K562 (cell line): Measurements from ENCODE around the gene CSRNP3. TPM values are rescaled to one million over a fixed set of nuclear protein-coding genes. Genes with fewer than 3 reads are reported as not detected.

Source experiments
- ATAC-seq: fragments of 200-7000 bp; cut with Tn5 transposase; 3 replicates; pipeline ENCODE4 v1.9.1; 2020; ENCODE audit warnings: moderate library complexity
- BruUV-seq: library from RNA; stranded (reverse); fragments of 400-500 nt; replicated peaks from 2 replicates; lab custom pipeline; 2021; lab: Mats Ljungman, UMichigan
- CTCF ChIA-PET: fragments of 300-600 bp; formaldehyde crosslinking; extraction: SDS; loops from one replicate; lab custom pipeline; 2021; ENCODE audit warnings: low intra/inter-chr PET ratio; lab: Yijun Ruan, JAX
- POLR2A ChIA-PET: fragments of 300-600, 350-650 bp; sonication (Branson Sonifier 250); formaldehyde crosslinking; extraction: SDS; loops from one replicate; lab custom pipeline; 2021; ENCODE audit warnings: antibody characterized with exemption, inconsistent platforms; lab: Yijun Ruan, JAX
- DNase-seq, 4 experiments: peaks; one replicate each; pipeline versions ENCODE4 v3.0.0 to v3.0.0-alpha.2; 2011 to 2018; ENCODE audit warnings: low spot score in 3 of 4, mixed read lengths in 3 of 4; ENCODE audit errors: extremely low read depth in 1 of 4
- FAIRE-seq: peaks from 2 replicates; lab custom pipeline; 2011; peaks lifted over from hg19 to GRCh38; lab: Jason Lieb, UNC
- H2AFZ ChIP-seq: 2 replicates; pipeline ENCODE4 v1.6.0; 2011; ENCODE audit warnings: low read depth, low read length, control low read depth, inconsistent platforms
- H3K27ac ChIP-seq: fragments of 200-600 bp; 3 replicates; pipeline ENCODE4 v1.8.0; 2011; ENCODE audit warnings: low read depth, mild to moderate bottlenecking, control low read depth, inconsistent platforms, low read length, moderate library complexity, mixed read lengths; ENCODE audit errors: extremely low read depth
- H3K27me3 ChIP-seq, 2 experiments: fragments of 300-600 bp in 1 of 2; 2 replicates in 1 of 2; 3 replicates in 1 of 2; pipeline versions ENCODE4 v1.6.0 to v1.8.0; 2011; ENCODE audit warnings: inconsistent platforms in 2 of 2, low read length in 2 of 2, mild to moderate bottlenecking in 1 of 2, mixed read lengths in 1 of 2, moderate library complexity in 1 of 2; ENCODE audit not compliant: control insufficient read depth in 2 of 2, insufficient read depth in 2 of 2
- H3K36me3 ChIP-seq: fragments of 300-600 bp; 3 replicates; pipeline ENCODE4 v1.8.0; 2011; ENCODE audit warnings: mild to moderate bottlenecking, low read length, inconsistent platforms; ENCODE audit not compliant: control insufficient read depth, insufficient read depth
- H3K4me1 ChIP-seq, 2 experiments: fragments of 200-600 bp in 1 of 2; replicated peaks in 1 of 2; 2 replicates in 1 of 2; 3 replicates in 1 of 2; pipeline versions ENCODE4 v1.5.1 to v1.8.0; 2011; ENCODE audit warnings: inconsistent platforms in 2 of 2, low read length in 2 of 2, mild to moderate bottlenecking in 1 of 2, mixed read lengths in 1 of 2, moderate library complexity in 1 of 2; ENCODE audit not compliant: control insufficient read depth in 2 of 2, insufficient read depth in 2 of 2
- H3K4me2 ChIP-seq: 2 replicates; pipeline ENCODE4 v1.6.1; 2011; ENCODE audit warnings: low read length, control low read depth, inconsistent platforms, mixed read lengths; ENCODE audit not compliant: insufficient read depth
- H3K4me3 ChIP-seq: fragments of 200-600 bp; sonication (generic), shearing (Covaris generic); 2 replicates; pipeline ENCODE4 v1.5.1; 2016; ENCODE audit warnings: control low read depth, inconsistent platforms
- H3K79me2 ChIP-seq: fragments of 200-600 bp; 3 replicates; pipeline ENCODE4 v1.8.0; 2011; ENCODE audit warnings: low read length, inconsistent platforms; ENCODE audit not compliant: control insufficient read depth, insufficient read depth
- H3K9ac ChIP-seq, 2 experiments: 2 replicates each; pipeline versions ENCODE4 v1.6.0 to v1.6.1; 2011; ENCODE audit warnings: low read depth in 2 of 2, low read length in 2 of 2, control low read depth in 1 of 2, inconsistent platforms in 1 of 2, mild to moderate bottlenecking in 1 of 2, mixed read lengths in 1 of 2; ENCODE audit not compliant: insufficient read depth in 1 of 2
- H3K9me1 ChIP-seq: one replicate; pipeline ENCODE4 v1.6.0; 2011; ENCODE audit warnings: inconsistent platforms, mild to moderate bottlenecking, low read length, moderate library complexity; ENCODE audit not compliant: control insufficient read depth, insufficient read depth
- H3K9me3 ChIP-seq: replicated peaks from 2 replicates; pipeline ENCODE4 v1.5.1; 2011; ENCODE audit warnings: low read depth, low read length, inconsistent platforms; ENCODE audit not compliant: control insufficient read depth, insufficient read depth
- H4K20me1 ChIP-seq: replicated peaks from 2 replicates; pipeline ENCODE4 v1.6.1; 2011; ENCODE audit warnings: low read length, inconsistent platforms, mixed read lengths; ENCODE audit not compliant: control insufficient read depth, insufficient read depth
- CEBPB ChIP-seq: fragments of 450-650 bp; IDR thresholded peaks from 2 replicates; pipeline ENCODE4 v1.6.1; 2016; ENCODE audit warnings: missing genetic modification characterization, missing compliant biosample characterization
- CEBPZ ChIP-seq: fragments of 150-350 bp; IDR thresholded peaks from 2 replicates; pipeline ENCODE4 v1.6.1; 2014; ENCODE audit warnings: low read depth, mild to moderate bottlenecking, low read length, borderline replicate concordance
- FUS ChIP-seq: fragments of 200-400 bp; formaldehyde crosslinking; optimal IDR thresholded peaks from 2 replicates; pipeline ENCODE3; 2017; ENCODE audit warnings: low read depth, low read length
- KLF16 ChIP-seq: IDR thresholded peaks from 2 replicates; pipeline ENCODE4 v1.6.1; 2016; ENCODE audit warnings: antibody characterized with exemption
- MAZ ChIP-seq, 2 experiments: fragments of 450-650 bp in 1 of 2; sonication (generic) in 1 of 2; formaldehyde crosslinking; IDR thresholded peaks in 1 of 2; conservative IDR thresholded peaks in 1 of 2; 2 replicates each; pipeline versions ENCODE4 v1.4.0 to v1.5.0; 2020; ENCODE audit warnings: mild to moderate bottlenecking in 1 of 2, missing genetic modification reagents in 1 of 2
- NCOA1 ChIP-seq: fragments of 450-650 bp; IDR thresholded peaks from 2 replicates; pipeline ENCODE4 v1.6.1; 2016; ENCODE audit warnings: low read depth
- NFYB ChIP-seq: IDR thresholded peaks from 2 replicates; pipeline ENCODE4 v1.6.1; 2011; ENCODE audit warnings: mild to moderate bottlenecking, moderate library complexity; ENCODE audit not compliant: insufficient read length; ENCODE audit errors: extremely low read depth
- OTX1 ChIP-seq: fragments of 450-650 bp; formaldehyde crosslinking; IDR thresholded peaks from 2 replicates; pipeline ENCODE4 v1.4.0; 2022; ENCODE audit warnings: mild to moderate bottlenecking
- RHOXF2B ChIP-seq: fragments of 250-450 bp; sonication (Bioruptor Pico); conservative IDR thresholded peaks from 2 replicates; pipeline ENCODE4 v1.5.1; 2021
- TRIM25 ChIP-seq: fragments of 450-650 bp; IDR thresholded peaks from 2 replicates; pipeline ENCODE4 v1.7.0; 2016; ENCODE audit warnings: borderline replicate concordance
- ZNF3 ChIP-seq: fragments of 250-450 bp; sonication (Bioruptor Pico); IDR thresholded peaks from 2 replicates; pipeline ENCODE4 v1.5.0; 2021; ENCODE audit warnings: mild to moderate bottlenecking, moderate library complexity
- ZNF79 ChIP-seq: fragments of 250-450 bp; sonication (Bioruptor Pico); IDR thresholded peaks from 2 replicates; pipeline ENCODE4 v1.4.0; 2020; ENCODE audit warnings: low read depth, mild to moderate bottlenecking, moderate library complexity
- WGBS: fragments of 100-300 bp; shearing (Covaris generic); methylation state at CpG from one replicate; pipeline ENCODE4 v1.1.6; 2016; ENCODE audit warnings: low coverage, mixed read lengths; ENCODE audit not compliant: insufficient coverage; ENCODE audit errors: missing lambda C conversion rate; 5-methylcytosine and 5-hydroxymethylcytosine counted together
- in situ Hi-C: fragments of 300-500 bp; cut with MboI; formaldehyde crosslinking; loops from 4 replicates; pipeline ENCODE4 v1.15.0; 2018; ENCODE audit warnings: inconsistent platforms, mixed read lengths
- intact Hi-C: fragments of 100-400 bp; cut with micrococcal nuclease; formaldehyde crosslinking; loops from 2 replicates; pipeline ENCODE4 v1.14.2; 2022
- polyA plus RNA-seq, 8 experiments: library from polyadenylated mRNA; depleted of rRNA in 4 of 8; stranded (reverse) in 5 of 8; unstranded in 3 of 8; fragments of >200 nt; fragmentation: Nextera tagmentation in 2 of 8; fragmentation: Illumina TruSeq in 1 of 8; extraction: Ambion mirVana in 2 of 8; extraction: Trizol in 1 of 8; gene quantifications; 2 replicates each; pipeline versions ENCODE4 v1.2.1 to v1.2.3, GENCODE V29; 2011 to 2014; ENCODE audit warnings: inconsistent platforms in 1 of 8, missing spikeins in 1 of 8
- total RNA-seq, 7 experiments: library from RNA; depleted of rRNA in 6 of 7; stranded (reverse); fragments of >200 nt in 6 of 7; fragmentation: Illumina TruSeq in 2 of 7; extraction: Trizol in 2 of 7; gene quantifications; 2 replicates each; pipeline versions ENCODE4 v1.2.1 to v1.2.3, GENCODE V29; 2011 to 2021; ENCODE audit warnings: low replicate concordance in 1 of 7

CSRNP3 gene
- total and polyA plus RNA-seq, 9 of the 15 experiments (the other 6 are each of a cell fraction or from before 2014, with no cell fraction given), result not detected

GRCh38 chr2:165634855-165635254 is 165.4 kb downstream of the CSRNP3 start:
- no TSS peak for BruUV-seq
- TF ChIP-seq MAZ (CRISPR knock-in tag; conservative IDR thresholded peaks at IDR 0.05 in 1 of 2, IDR thresholded peaks at IDR 0.05 in 1 of 2), result no peak
- no peak for TF ChIP-seq RHOXF2B (CRISPR knock-in tag)
- no peak for TF ChIP-seq OTX1 (CRISPR knock-in tag)
- TF ChIP-seq, all 486 proteins: peak for 0
- H3K27ac ChIP-seq, result no peak overlapping the region
- no peak overlapping the region for H3K4me3 ChIP-seq
- H2AFZ ChIP-seq, result no peak overlapping the region
- no peaks in the 10 kb centered on the region for H3K9me3 ChIP-seq
- ATAC-seq (no peak), FAIRE-seq (no peak), DNase-seq (no peak)
- intact Hi-C loops, result no loop called here
- H3K27me3 ChIP-seq, result no peaks in the 10 kb centered on the region
- WGBS, result 6% methylated on average over 4 of the region's 4 CpGs
- no peaks in the 10 kb centered on the region for H3K4me1 ChIP-seq
- no peaks in the 10 kb centered on the region for H4K20me1 ChIP-seq
- no peak overlapping the region for H3K4me2 ChIP-seq
- no peaks in the 10 kb centered on the region for H3K36me3 ChIP-seq
- in situ Hi-C loops, result no loop called here
- H3K9ac ChIP-seq, result no peak overlapping the region
- CTCF ChIA-PET, result no interaction called here
- no peaks in the 10 kb centered on the region for H3K9me1 ChIP-seq
- POLR2A ChIA-PET, result no interaction called here
- no peaks in the 10 kb centered on the region for H3K79me2 ChIP-seq

DNA sequence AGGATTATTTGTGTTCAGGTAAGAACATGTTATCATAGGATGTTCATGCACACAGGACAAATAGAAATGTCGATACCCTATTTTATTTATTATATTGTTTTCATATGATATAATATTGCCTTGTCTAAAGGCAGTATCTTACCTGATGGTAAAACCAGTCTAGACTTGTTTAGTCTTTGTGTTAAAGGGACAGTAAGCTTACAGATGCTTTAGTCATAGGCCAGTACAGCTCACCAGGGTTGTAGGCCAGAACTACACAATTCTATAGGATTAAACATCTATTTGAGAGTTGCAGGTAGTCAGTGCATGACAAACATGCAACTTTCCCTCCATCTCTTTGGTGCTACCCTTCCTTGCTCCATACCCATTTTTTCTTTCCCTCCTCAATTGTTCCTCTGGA is 166.0 kb downstream of the CSRNP3 start:
- BruUV-seq, result no TSS peak

More for the DNA sequence above, 166.0 kb downstream of the CSRNP3 start:
- Histone ChIP-seq H3K4me1 (no peaks in the 10 kb centered on the region), H3K27me3 (no peaks in the 10 kb centered on the region), H3K4me3 (no peak overlapping the region), H3K4me2 (no peak overlapping the region), H3K9ac (no peak overlapping the region), H4K20me1 (no peaks in the 10 kb centered on the region), H3K9me1 (no peaks in the 10 kb centered on the region), H3K79me2 (no peaks in the 10 kb centered on the region), H3K9me3 (no peaks in the 10 kb centered on the region), H2AFZ (no peak overlapping the region), H3K27ac (no peak overlapping the region), H3K36me3 (no peaks in the 10 kb centered on the region)
- TF ChIP-seq TRIM25, result no peak
- TF ChIP-seq ZNF3 (CRISPR knock-in tag), result no peak
- no peak for TF ChIP-seq CEBPZ
- no peak for TF ChIP-seq FUS
- no peak for TF ChIP-seq NCOA1
- no peak for TF ChIP-seq CEBPB (tag)
- TF ChIP-seq NFYB, result no peak
- no peak for TF ChIP-seq ZNF79 (CRISPR knock-in tag)
- TF ChIP-seq KLF16, result no peak
- ATAC-seq (no peak), DNase-seq (no peak), FAIRE-seq (no peak)
- 0% methylated on average over 1 of the region's 1 CpG for WGBS
- in situ Hi-C loops, result no loop called here
- ChIA-PET POLR2A (no interaction called here), CTCF (no interaction called here)
- intact Hi-C loops, result no loop called here
